Articular chondrocyte of knee joint (primary cell): ENCODE data around the gene MAP4. TPM values are rescaled to one million over a fixed set of nuclear protein-coding genes. Genes with fewer than 3 reads are reported as not detected.
A peak's percentile ranks its signal among the peaks of the same experiment; 100 is the strongest.

Source experiments
- small RNA-seq: library from RNA; depleted of rRNA; stranded (forward); fragments of <200 nt; gene quantifications from one replicate; pipeline ENCODE3, GENCODE V24; 2012
- total RNA-seq: library from RNA; depleted of rRNA; stranded (reverse); fragments of >200 nt; gene quantifications from 2 replicates; pipeline ENCODE4 v1.2.3, GENCODE V29; 2012

Gene MAP4, protein sequence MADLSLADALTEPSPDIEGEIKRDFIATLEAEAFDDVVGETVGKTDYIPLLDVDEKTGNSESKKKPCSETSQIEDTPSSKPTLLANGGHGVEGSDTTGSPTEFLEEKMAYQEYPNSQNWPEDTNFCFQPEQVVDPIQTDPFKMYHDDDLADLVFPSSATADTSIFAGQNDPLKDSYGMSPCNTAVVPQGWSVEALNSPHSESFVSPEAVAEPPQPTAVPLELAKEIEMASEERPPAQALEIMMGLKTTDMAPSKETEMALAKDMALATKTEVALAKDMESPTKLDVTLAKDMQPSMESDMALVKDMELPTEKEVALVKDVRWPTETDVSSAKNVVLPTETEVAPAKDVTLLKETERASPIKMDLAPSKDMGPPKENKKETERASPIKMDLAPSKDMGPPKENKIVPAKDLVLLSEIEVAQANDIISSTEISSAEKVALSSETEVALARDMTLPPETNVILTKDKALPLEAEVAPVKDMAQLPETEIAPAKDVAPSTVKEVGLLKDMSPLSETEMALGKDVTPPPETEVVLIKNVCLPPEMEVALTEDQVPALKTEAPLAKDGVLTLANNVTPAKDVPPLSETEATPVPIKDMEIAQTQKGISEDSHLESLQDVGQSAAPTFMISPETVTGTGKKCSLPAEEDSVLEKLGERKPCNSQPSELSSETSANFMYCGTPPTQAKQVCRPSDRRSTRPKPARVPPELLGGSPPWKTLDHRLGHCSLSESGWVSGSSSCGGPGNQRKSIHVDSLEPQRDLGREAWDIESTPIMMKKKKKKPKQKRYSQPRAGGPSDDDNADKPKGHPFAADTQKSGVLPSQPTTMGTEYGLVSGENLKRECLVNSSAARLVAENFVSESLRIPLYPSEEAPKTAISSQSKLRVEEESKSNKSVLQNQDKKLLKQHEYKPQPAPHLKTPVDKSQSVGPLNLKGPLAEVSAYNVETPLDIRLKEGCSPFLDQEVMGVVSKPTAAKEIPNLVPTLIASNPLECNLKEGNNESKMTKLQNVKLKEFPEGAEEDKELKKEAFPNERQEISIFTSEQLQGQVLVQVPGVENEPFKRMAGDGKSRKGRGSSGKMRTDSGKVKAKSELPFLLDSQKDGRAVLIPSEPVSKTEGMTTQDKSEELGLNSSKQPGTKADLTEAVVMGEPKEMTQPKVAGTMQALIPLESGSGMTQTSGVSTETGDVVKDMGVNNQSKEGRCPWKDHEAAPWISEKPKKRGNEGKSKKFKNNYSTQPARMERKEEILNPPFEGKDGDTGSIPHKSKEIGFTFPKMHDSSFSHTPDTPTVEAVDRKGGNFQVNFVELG (N-terminal part only)
- 174 and 203 TPM in 2 replicates for total RNA-seq

DNA sequence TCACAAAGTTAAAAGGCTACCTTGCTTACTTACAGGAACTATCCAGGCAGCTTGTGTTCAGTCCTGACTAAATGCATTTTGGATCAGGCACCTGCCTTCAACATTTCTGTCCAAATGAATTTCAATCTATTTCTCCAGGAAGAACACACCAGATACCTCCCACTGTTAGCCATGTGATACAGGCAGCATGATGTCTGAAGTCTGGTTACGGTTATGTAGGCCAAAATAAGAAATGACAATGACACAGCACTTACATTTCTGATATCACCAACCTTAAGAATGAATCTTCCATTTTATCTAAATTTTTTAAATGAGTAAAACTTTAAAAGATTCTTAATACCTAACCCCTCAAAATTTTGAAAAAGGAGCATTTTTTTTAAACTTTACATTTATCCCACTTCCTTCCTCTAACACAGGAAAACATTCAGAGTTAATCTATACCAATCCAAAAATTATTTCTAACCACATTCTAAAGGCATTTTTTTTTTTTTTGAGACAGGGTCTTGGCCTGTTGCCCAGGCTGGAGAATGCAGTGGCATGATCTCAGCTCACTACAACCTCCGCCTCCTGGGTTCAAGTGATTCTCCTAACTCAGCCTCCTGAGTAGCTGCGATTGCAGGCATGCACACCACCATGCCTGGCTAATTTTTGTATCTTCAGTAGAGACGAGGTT, at the start of gene MAP4:
TSS of gene MAP4 (minus strand) at position 116 of the 673 bp plus-strand sequence. CDS start 17,556 bp downstream, outside the sequence.

DNA sequence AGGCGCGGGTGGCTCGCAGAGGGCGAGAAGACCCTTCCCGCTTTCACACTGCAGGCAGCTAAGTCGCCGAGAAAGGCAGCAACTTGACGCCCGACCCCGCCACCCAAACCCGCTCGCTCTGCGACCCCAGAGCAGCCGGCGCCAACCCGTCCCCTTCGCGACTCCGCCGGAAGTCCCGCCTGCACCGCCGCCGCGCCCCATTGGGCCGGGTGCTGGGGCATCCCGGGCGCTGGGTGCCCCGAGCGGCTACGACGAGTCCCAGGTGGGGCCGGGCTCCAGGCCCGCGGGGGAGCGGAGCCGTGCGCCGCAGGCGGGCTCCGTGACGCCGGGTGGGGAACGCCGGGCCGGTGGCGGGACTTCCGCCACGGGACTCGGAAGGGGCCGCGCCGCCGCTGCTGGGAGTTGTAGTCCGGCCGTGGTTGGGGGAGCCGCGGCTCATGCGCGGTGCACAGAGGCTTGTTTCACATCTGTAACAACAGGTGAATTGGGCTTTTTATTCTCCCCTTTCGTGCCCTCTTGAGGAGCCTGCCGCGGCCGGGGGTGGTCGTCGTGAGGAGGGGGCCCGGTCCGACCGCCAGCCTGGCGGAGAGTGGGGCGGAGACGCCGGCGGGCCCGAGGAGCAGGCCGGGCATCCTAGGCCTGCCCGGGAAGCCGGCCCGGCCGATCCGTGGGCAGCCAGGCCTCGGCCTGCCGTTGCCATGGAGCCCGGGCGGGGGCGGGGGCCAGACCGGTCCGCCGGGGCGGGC, 213.3 kb downstream of the MAP4 start, which contains the start of gene DHX30:
TSS of gene DHX30 (plus strand) at position 405 of the 746 bp plus-strand sequence. CDS start 7,546 bp downstream, outside the sequence.

Small RNA genes lying within 50 kb of the gene (small RNA-seq; reads per million reads assigned to genes)
- gene AC124916.2 (not detected), gene MIR1226 (60.1 reads per million, percentile 97 among the genes with 10 or more reads in this experiment), gene RF00019 (not detected), gene RF02271 (not detected)

Other genes starting within 250 kb of the MAP4 start
- 37.2 and 41.7 TPM in 2 replicates for gene SMARCC1, start 234.5 kb downstream of the MAP4 start, total RNA-seq
- 43.0 and 44.0 TPM in 2 replicates for gene DHX30, start 213.3 kb downstream of the MAP4 start, total RNA-seq
- gene CDC25A, start 172.0 kb upstream of the MAP4 start, total RNA-seq: 2.7 and 3.7 TPM in 2 replicates
- not detected in 2 replicates for gene CAMP, start 207.1 kb upstream of the MAP4 start, total RNA-seq
- gene ZNF589, start 224.7 kb upstream of the MAP4 start, total RNA-seq: 5.0 and 6.1 TPM in 2 replicates